Stomach (tissue), 9 donors: Measurements from ENCODE around the gene C15orf62. TPM values are rescaled to one million over a fixed set of nuclear protein-coding genes. Genes with fewer than 3 reads are reported as not detected.

Experiments used
- DNase-seq, 2 donors: peaks; one replicate each; pipeline versions ENCODE4 v3.0.0 to v3.0.0-alpha.2; 2013 to 2019
- H3K27ac ChIP-seq, 5 donors: fragments of 200-600 bp in 4 of 5; sonication (generic) in 4 of 5; one replicate each; pipeline ENCODE4 v1.5.1; 2013 to 2019; ENCODE audit warnings: mild to moderate bottlenecking in 1 of 5, moderate library complexity in 1 of 5
- H3K27me3 ChIP-seq, 3 donors: fragments of 200-600 bp; sonication (generic); one replicate each; pipeline ENCODE4 v1.5.1; 2017 to 2019; ENCODE audit warnings: mixed run types in 1 of 3
- H3K36me3 ChIP-seq, 4 donors: fragments of 200-600 bp; sonication (generic); 1 replicate in 3 of 4; 2 replicates in 1 of 4; pipeline ENCODE4 v1.5.1; 2016 to 2019
- H3K4me1 ChIP-seq, 4 donors: fragments of 200-600 bp; sonication (generic); one replicate each; pipeline ENCODE4 v1.5.1; 2016 to 2019
- H3K4me3 ChIP-seq, 4 donors: fragments of 200-600 bp; sonication (generic) in 3 of 4; one replicate each; pipeline ENCODE4 v1.5.1; 2016 to 2019; ENCODE audit warnings: mild to moderate bottlenecking in 1 of 4
- H3K9me3 ChIP-seq, 4 donors: fragments of 200-600 bp; sonication (generic); one replicate each; pipeline ENCODE4 v1.5.1; 2016 to 2019
- CTCF ChIP-seq, 7 experiments: fragments of 450-650 bp in 4 of 7; fragments of 200-600 bp in 3 of 7; sonication (generic) in 3 of 7; IDR thresholded peaks; one replicate each; pipeline ENCODE4 v1.5.1; 2016 to 2019; ENCODE audit warnings: antibody characterized with exemption in 7 of 7, control low read depth in 2 of 7, mild to moderate bottlenecking in 1 of 7
- EP300 ChIP-seq: sonication (generic); formaldehyde crosslinking; IDR thresholded peaks from one replicate; pipeline ENCODE4 v1.6.1; 2017; ENCODE audit warnings: antibody characterized with exemption
- POLR2A ChIP-seq, 4 donors: fragments of 450-650 bp; IDR thresholded peaks; one replicate each; pipeline ENCODE4 v1.6.1; 2016; ENCODE audit warnings: antibody characterized with exemption in 4 of 4, control low read depth in 2 of 4, mild to moderate bottlenecking in 1 of 4, moderate library complexity in 1 of 4
- POLR2AphosphoS5 ChIP-seq, 3 donors: sonication (generic); formaldehyde crosslinking; IDR thresholded peaks; one replicate each; pipeline ENCODE4 v1.6.1; 2016; ENCODE audit warnings: antibody characterized with exemption in 3 of 3
- WGBS, 5 donors: extraction: QIAGEN DNeasy Blood & Tissue Kit in 3 of 5; methylation state at CpG; one replicate each; pipeline versions ENCODE4 v1.1.5 to v1.1.7; 2013 to 2018; 5-methylcytosine and 5-hydroxymethylcytosine counted together
- intact Hi-C: fragments of 100-400 bp; cut with DNase I; formaldehyde crosslinking; loops from one replicate; pipeline ENCODE4 v1.15.1; 2023; ENCODE audit warnings: low total_unique reads
- polyA plus RNA-seq, 3 donors: library from polyadenylated mRNA; stranded (reverse); fragments of 200-250 nt; gene quantifications; one replicate each; pipeline ENCODE4 v1.2.3, GENCODE V29; 2013
- total RNA-seq, 5 donors: library from RNA; depleted of rRNA; stranded (reverse); fragments of >200 nt; gene quantifications; one replicate each; pipeline versions ENCODE4 v1.1.0 to v1.2.3, GENCODE V29; 2014 to 2016
- donor health status: healthy with polysubstance abuse.
- donor health status: Bipolar disorder and iron deficiency.
- donor health status: healthy.

The C15orf62 gene
- total and polyA plus RNA-seq, 8 donors = 0.25 to 39.3 (median 2.4) TPM; not detected in 4

- H3K9me3 ChIP-seq = no peaks in the 10 kb centered on the region
- H3K27ac ChIP-seq = peak within 1 kb of the TSS; percentile 90 to 98 (median 94)
- H3K27me3 ChIP-seq = no peaks in the 10 kb centered on the region
- no peak for TF ChIP-seq EP300
- peak; percentile 29 to 85 (median 65) for TF ChIP-seq POLR2AphosphoS5 (IDR thresholded peaks at IDR 0.05)
- TF ChIP-seq POLR2A (IDR thresholded peaks at IDR 0.05) = no peak
- peak in 1 of 7 experiments; percentile 17 for TF ChIP-seq CTCF (IDR thresholded peaks at IDR 0.05)
- peak; percentile 96 to 99 for DNase-seq
- WGBS, 5 donors = 0 to 1% (median 1%) methylated on average over 50 to 64 of the region's 64 CpGs
- intact Hi-C loops = no loop called here
- peaks cover 8 to 33% (median 30%) of the 10 kb centered on the region in 4 donors for H3K36me3 ChIP-seq
- peak within 1 kb of the TSS; percentile 81 to 99 (median 89) for H3K4me3 ChIP-seq
- H3K4me1 ChIP-seq = peaks cover 20 to 58% (median 42%) of the 10 kb centered on the region in 4 donors
Observed at GRCh38 chr15:40807028-40807887, 37.5 kb downstream of the C15orf62 start, which contains the start of the genes DNAJC17 and ZFYVE19. DNAJC17 (minus strand) TSS chr15:40807473; CDS start chr15:40807446, 27 bp downstream. ZFYVE19 (plus strand) TSS chr15:40807089; CDS start chr15:40807590, 501 bp downstream.

GRCh38 chr15:40807888-40808461 lies 38.2 kb downstream of the C15orf62 start:
- DNase-seq = no peak
- intact Hi-C loops = no loop called here
- no peaks in the 10 kb centered on the region for H3K9me3 ChIP-seq
- WGBS, 5 donors = 6 to 58% (median 15%) methylated on average over 19 of the region's 19 CpGs
- H3K4me3 ChIP-seq = peak overlapping the region; percentile 81 to 99 (median 89)
- peaks cover 20 to 52% (median 42%) of the 10 kb centered on the region in 4 donors for H3K4me1 ChIP-seq
- H3K36me3 ChIP-seq = peaks cover 8 to 36% (median 33%) of the 10 kb centered on the region in 4 donors
- TF ChIP-seq CTCF (IDR thresholded peaks at IDR 0.05) (no peak), POLR2A (IDR thresholded peaks at IDR 0.05) (no peak), POLR2AphosphoS5 (IDR thresholded peaks at IDR 0.05) (no peak), EP300 (no peak)
- H3K27me3 ChIP-seq = no peaks in the 10 kb centered on the region
- H3K27ac ChIP-seq = peak overlapping the region; percentile 62 to 98 (median 94)

- DNase-seq = no peak
- no peaks in the 10 kb centered on the region for H3K9me3 ChIP-seq
- no peak overlapping the region for H3K27ac ChIP-seq
- intact Hi-C loops = no loop called here
- TF ChIP-seq EP300 (no peak), POLR2AphosphoS5 (IDR thresholded peaks at IDR 0.05) (no peak), POLR2A (IDR thresholded peaks at IDR 0.05) (no peak), CTCF (IDR thresholded peaks at IDR 0.05) (no peak)
- H3K27me3 ChIP-seq = no peaks in the 10 kb centered on the region
- 61 to 80% (median 70%) methylated on average over 8 of the region's 8 CpGs for WGBS, 5 donors
- H3K4me3 ChIP-seq = peak overlapping the region in 1 of 4 donors; percentile 81
- H3K4me1 ChIP-seq = peaks cover 20 to 44% (median 35%) of the 10 kb centered on the region in 4 donors
- H3K36me3 ChIP-seq = peaks cover 17 to 45% (median 42%) of the 10 kb centered on the region in 4 donors
Observed at GRCh38 chr15:40808861-40809450, 39.2 kb downstream of the C15orf62 start.
